Transverse colon (tissue), 4 donors: Measurements from ENCODE around the gene MRPL18. TPM values are rescaled to one million over a fixed set of nuclear protein-coding genes. Genes with fewer than 3 reads are reported as not detected.

Experiments
- DNase-seq: peaks from one replicate; pipeline ENCODE4 v3.0.0-alpha.2; 2019
- H3K27ac ChIP-seq, 4 donors: fragments of 200-600 bp; sonication (generic); 2 replicates each; pipeline ENCODE4 v1.5.1; 2016 to 2018; ENCODE audit warnings: inconsistent platforms in 4 of 4
- H3K27me3 ChIP-seq: fragments of 200-600 bp; sonication (generic); 2 replicates; pipeline ENCODE4 v1.5.1; 2017; ENCODE audit warnings: inconsistent platforms
- H3K36me3 ChIP-seq, 4 donors: fragments of 200-600 bp; sonication (generic); 2 replicates each; pipeline ENCODE4 v1.5.1; 2017 to 2019; ENCODE audit warnings: inconsistent platforms in 4 of 4
- H3K4me1 ChIP-seq, 4 donors: fragments of 200-600 bp; sonication (generic); 2 replicates each; pipeline ENCODE4 v1.5.1; 2017 to 2020; ENCODE audit warnings: inconsistent platforms in 4 of 4
- H3K4me3 ChIP-seq, 4 donors: fragments of 200-600 bp; sonication (generic); 1 replicate in 1 of 4; 2 replicates in 3 of 4; pipeline versions ENCODE4 v1.5.1 to v1.6.1; 2017 to 2019; ENCODE audit warnings: inconsistent platforms in 4 of 4
- H3K9me3 ChIP-seq, 2 donors: fragments of 200-600 bp; sonication (generic); 2 replicates each; pipeline ENCODE4 v1.5.1; 2017 to 2019; ENCODE audit warnings: inconsistent platforms in 2 of 2
- CTCF ChIP-seq, 5 experiments: fragments of 200-600 bp in 3 of 5; fragments of 450-650 bp in 2 of 5; sonication (generic) in 3 of 5; IDR thresholded peaks; 1 replicate in 2 of 5; 2 replicates in 3 of 5; pipeline ENCODE4 v1.5.1; 2016 to 2017; ENCODE audit warnings: antibody characterized with exemption in 5 of 5, inconsistent platforms in 3 of 5, mild to moderate bottlenecking in 2 of 5, moderate library complexity in 1 of 5
- EP300 ChIP-seq: sonication (generic); formaldehyde crosslinking; IDR thresholded peaks from one replicate; pipeline ENCODE4 v1.6.1; 2017; ENCODE audit warnings: antibody characterized with exemption, low read depth
- POLR2A ChIP-seq: fragments of 450-650 bp; IDR thresholded peaks from one replicate; pipeline ENCODE4 v1.6.1; 2016; ENCODE audit warnings: antibody characterized with exemption, mild to moderate bottlenecking, moderate library complexity
- POLR2AphosphoS5 ChIP-seq, 3 donors: sonication (generic); formaldehyde crosslinking; IDR thresholded peaks; one replicate each; pipeline ENCODE4 v1.6.1; 2016; ENCODE audit warnings: antibody characterized with exemption in 3 of 3
- WGBS, 2 donors: methylation state at CpG; one replicate each; pipeline ENCODE4 v1.1.5; 2018; ENCODE audit warnings: low coverage in 1 of 2; 5-methylcytosine and 5-hydroxymethylcytosine counted together
- in situ Hi-C, 4 donors: fragments of 200-750 bp; cut with MboI; loops; one replicate each; pipeline versions ENCODE4 v1.15.0 to v1.15.1; 2017; ENCODE audit warnings: low sequenced_read_pairs in 3 of 4, low pct_ligation_motif_present in 1 of 4, low pct_unique_long_range_greater_than_20kb in 1 of 4
- intact Hi-C: fragments of 100-400 bp; cut with DNase I; formaldehyde crosslinking; loops from one replicate; pipeline ENCODE4 v1.15.1; 2023; ENCODE audit warnings: low total_unique reads
- small RNA-seq, 4 donors: library from RNA; depleted of rRNA; stranded (forward); fragments of <200 nt; gene quantifications; one replicate each; pipeline ENCODE3, GENCODE V24; 2016
- total RNA-seq, 4 donors: library from RNA; depleted of rRNA; stranded (reverse); fragments of >200 nt; gene quantifications; one replicate each; pipeline ENCODE4 v1.1.0, GENCODE V29; 2016

MRPL18 gene
- total RNA-seq, 4 donors from 2014 or later: 15.3 to 68.1 (median 40.6) TPM

GRCh38 chr6:159844737-159845645 lies 54.7 kb downstream of the MRPL18 start:
- Histone ChIP-seq H3K27ac (no peak overlapping the region), H3K9me3 (peaks cover 0 to 7% of the 10 kb centered on the region in 2 donors), H3K4me1 (no peaks in the 10 kb centered on the region), H3K4me3 (no peak overlapping the region), H3K27me3 (no peaks in the 10 kb centered on the region), H3K36me3 (no peaks in the 10 kb centered on the region)
- intact Hi-C loops (no loop called here), in situ Hi-C loops (no loop called here)
- 82 to 100% methylated on average over 1 to 12 of the region's 13 CpGs for WGBS, 2 donors
- no peak for DNase-seq
- TF ChIP-seq EP300: no peak
- no peak for TF ChIP-seq POLR2A
- TF ChIP-seq CTCF (IDR thresholded peaks at IDR 0.05): no peak
- TF ChIP-seq POLR2AphosphoS5 (IDR thresholded peaks at IDR 0.05): no peak

Small RNAs within 50 kb of the gene (small RNA-seq; reads per million reads assigned to genes)
- gene SNORA20: 10.5 to 140 (median 17.0) reads per million in 4 donors
- 0 reads per million in 4 donors for gene SNORA29

Other genes starting within 250 kb of the MRPL18 start
- 100 to 1,000 TPM; 170 to 272 (median 224) TPM for gene SOD2, start 97.2 kb upstream of the MRPL18 start, total RNA-seq
- gene WTAP, start 63.0 kb upstream of the MRPL18 start, total RNA-seq: 100 to 1,000 TPM in 2 of 4 donors, 10 to 100 TPM in 2; 32.6 to 119 (median 88.1) TPM
- gene ACAT2, start 28.4 kb upstream of the MRPL18 start, total RNA-seq: 10 to 100 TPM in 3 of 4 donors, 1 to 10 TPM in 1; 8.2 to 19.8 (median 13.8) TPM
- gene TCP1, start 865 bp upstream of the MRPL18 start, total RNA-seq: 100 to 1,000 TPM in 2 of 4 donors, 10 to 100 TPM in 2; 43.8 to 170 (median 112) TPM
- gene PNLDC1, start 9.8 kb downstream of the MRPL18 start, total RNA-seq: 1 to 10 TPM in 1 of 4 donors, not detected in 3; 1.5 TPM
- not detected for gene MAS1, start 100.5 kb downstream of the MRPL18 start, total RNA-seq
- gene IGF2R, start 178.6 kb downstream of the MRPL18 start, total RNA-seq: 100 to 1,000 TPM in 1 of 4 donors, 10 to 100 TPM in 3; 48.8 to 106 (median 92.3) TPM